ENCODE measurements around the gene RBBP7.

RBBP7 gene

GRCh38 chrX:16843208-16843909 is 26.8 kb downstream of the RBBP7 start:
- Histone ChIP-seq H3K4me1 (ENCODE audit: control insufficient read depth, insufficient read depth, low read length) (no peaks in the 10 kb centered on the region), H3K9me3 (ENCODE audit: control insufficient read depth, insufficient read depth, low read length) (no peaks in the 10 kb centered on the region), H3K27me3 (ENCODE audit: control insufficient read depth, insufficient read depth, low read length) (no peaks in the 10 kb centered on the region), H3K27ac (ENCODE audit: low read length) (no peak overlapping the region), H3K36me3 (ENCODE audit: control insufficient read depth, insufficient read depth, low read length) (peaks cover 9% of the 10 kb centered on the region; the same call in 1 of the 2 replicates), H3K4me3 (ENCODE audit: low read length) (no peak overlapping the region)
- no peak for DNase-seq (ENCODE audit: low read depth, low spot score)
- no CpG with 5 or more reads among the region's 3 CpGs for WGBS (ENCODE audit: insufficient coverage, insufficient read length)

GRCh38 chrX:16842684-16843083 is 27.5 kb downstream of the RBBP7 start:
- H3K36me3 ChIP-seq (ENCODE audit: control insufficient read depth, insufficient read depth, low read length): peaks cover 9% of the 10 kb centered on the region; the same call in 1 of the 2 replicates
- WGBS (ENCODE audit: insufficient coverage, insufficient read length): no CpG with 5 or more reads among the region's 3 CpGs

GRCh38 chrX:16839852-16840460 is 30.2 kb downstream of the RBBP7 start:
- WGBS (ENCODE audit: insufficient coverage, insufficient read length): no CpG with 5 or more reads among the region's 14 CpGs
- no peaks in the 10 kb centered on the region for H3K9me3 ChIP-seq (ENCODE audit: control insufficient read depth, insufficient read depth, low read length)
- peaks cover 13% of the 10 kb centered on the region; the same call in 1 of the 2 replicates for H3K36me3 ChIP-seq (ENCODE audit: control insufficient read depth, insufficient read depth, low read length)
- H3K4me3 ChIP-seq (ENCODE audit: low read length): no peak overlapping the region
- no peak overlapping the region for H3K27ac ChIP-seq (ENCODE audit: low read length)
- no peaks in the 10 kb centered on the region for H3K27me3 ChIP-seq (ENCODE audit: control insufficient read depth, insufficient read depth, low read length)
- DNase-seq (ENCODE audit: low read depth, low spot score): no peak
- no peaks in the 10 kb centered on the region for H3K4me1 ChIP-seq (ENCODE audit: control insufficient read depth, insufficient read depth, low read length)

More at GRCh38 chrX:16842684-16843083, 27.5 kb downstream of the RBBP7 start:
- Histone ChIP-seq H3K27me3 (ENCODE audit: control insufficient read depth, insufficient read depth, low read length) (no peaks in the 10 kb centered on the region), H3K4me1 (ENCODE audit: control insufficient read depth, insufficient read depth, low read length) (no peaks in the 10 kb centered on the region), H3K9me3 (ENCODE audit: control insufficient read depth, insufficient read depth, low read length) (no peaks in the 10 kb centered on the region), H3K27ac (ENCODE audit: low read length) (no peak overlapping the region), H3K4me3 (ENCODE audit: low read length) (no peak overlapping the region)
- no peak for DNase-seq (ENCODE audit: low read depth, low spot score)

GRCh38 chrX:16839219-16839851 is 30.8 kb downstream of the RBBP7 start:
- no peak for DNase-seq (ENCODE audit: low read depth, low spot score)
- WGBS (ENCODE audit: insufficient coverage, insufficient read length): no CpG with 5 or more reads among the region's 5 CpGs
- peaks cover 14% of the 10 kb centered on the region; the same call in 1 of the 2 replicates for H3K36me3 ChIP-seq (ENCODE audit: control insufficient read depth, insufficient read depth, low read length)
- no peaks in the 10 kb centered on the region for H3K4me1 ChIP-seq (ENCODE audit: control insufficient read depth, insufficient read depth, low read length)
- H3K4me3 ChIP-seq (ENCODE audit: low read length): no peak overlapping the region
- no peak overlapping the region for H3K27ac ChIP-seq (ENCODE audit: low read length)
- no peaks in the 10 kb centered on the region for H3K27me3 ChIP-seq (ENCODE audit: control insufficient read depth, insufficient read depth, low read length)
- no peaks in the 10 kb centered on the region for H3K9me3 ChIP-seq (ENCODE audit: control insufficient read depth, insufficient read depth, low read length)

- WGBS (ENCODE audit: insufficient coverage, insufficient read length): no CpG with 5 or more reads among the region's 11 CpGs
- Histone ChIP-seq H3K27ac (ENCODE audit: low read length) (no peak overlapping the region), H3K36me3 (ENCODE audit: control insufficient read depth, insufficient read depth, low read length) (peaks cover 15% of the 10 kb centered on the region; the same call in 1 of the 2 replicates), H3K27me3 (ENCODE audit: control insufficient read depth, insufficient read depth, low read length) (no peaks in the 10 kb centered on the region), H3K4me3 (ENCODE audit: low read length) (no peak overlapping the region), H3K9me3 (ENCODE audit: control insufficient read depth, insufficient read depth, low read length) (no peaks in the 10 kb centered on the region), H3K4me1 (ENCODE audit: control insufficient read depth, insufficient read depth, low read length) (no peaks in the 10 kb centered on the region)
- DNase-seq (ENCODE audit: low read depth, low spot score): no peak
These were observed 31.7 kb downstream of the RBBP7 start for GRCh38 chrX:16838202-16839066.

- Histone ChIP-seq H3K4me3 (ENCODE audit: low read length) (no peak overlapping the region), H3K27ac (ENCODE audit: low read length) (no peak overlapping the region), H3K36me3 (ENCODE audit: control insufficient read depth, insufficient read depth, low read length) (peaks cover 13% of the 10 kb centered on the region; the same call in 1 of the 2 replicates), H3K9me3 (ENCODE audit: control insufficient read depth, insufficient read depth, low read length) (no peaks in the 10 kb centered on the region), H3K27me3 (ENCODE audit: control insufficient read depth, insufficient read depth, low read length) (no peaks in the 10 kb centered on the region), H3K4me1 (ENCODE audit: control insufficient read depth, insufficient read depth, low read length) (no peaks in the 10 kb centered on the region)
- DNase-seq (ENCODE audit: low read depth, low spot score): no peak
- no CpG with 5 or more reads among the region's 9 CpGs for WGBS (ENCODE audit: insufficient coverage, insufficient read length)
These were observed 33.8 kb downstream of the RBBP7 start for GRCh38 chrX:16836371-16836770.

GRCh38 chrX:16834806-16835205 is 35.4 kb downstream of the RBBP7 start:
- no peak overlapping the region for H3K27ac ChIP-seq (ENCODE audit: low read length)
- H3K4me1 ChIP-seq (ENCODE audit: control insufficient read depth, insufficient read depth, low read length): no peaks in the 10 kb centered on the region
- WGBS (ENCODE audit: insufficient coverage, insufficient read length): no CpG with 5 or more reads among the region's 6 CpGs
- no peaks in the 10 kb centered on the region for H3K27me3 ChIP-seq (ENCODE audit: control insufficient read depth, insufficient read depth, low read length)
- H3K4me3 ChIP-seq (ENCODE audit: low read length): no peak overlapping the region
- no peaks in the 10 kb centered on the region for H3K9me3 ChIP-seq (ENCODE audit: control insufficient read depth, insufficient read depth, low read length)
- DNase-seq (ENCODE audit: low read depth, low spot score): no peak
- H3K36me3 ChIP-seq (ENCODE audit: control insufficient read depth, insufficient read depth, low read length): peaks cover 13% of the 10 kb centered on the region; the same call in 1 of the 2 replicates

- Histone ChIP-seq H3K4me1 (ENCODE audit: control insufficient read depth, insufficient read depth, low read length) (no peaks in the 10 kb centered on the region), H3K27ac (ENCODE audit: low read length) (no peak overlapping the region), H3K4me3 (ENCODE audit: low read length) (no peak overlapping the region), H3K27me3 (ENCODE audit: control insufficient read depth, insufficient read depth, low read length) (no peaks in the 10 kb centered on the region), H3K36me3 (ENCODE audit: control insufficient read depth, insufficient read depth, low read length) (peaks cover 8% of the 10 kb centered on the region; the same call in 1 of the 2 replicates), H3K9me3 (ENCODE audit: control insufficient read depth, insufficient read depth, low read length) (no peaks in the 10 kb centered on the region)
- DNase-seq (ENCODE audit: low read depth, low spot score): no peak
- no CpG with 5 or more reads among the region's 5 CpGs for WGBS (ENCODE audit: insufficient coverage, insufficient read length)
These were observed 37.9 kb downstream of the RBBP7 start for GRCh38 chrX:16832301-16832700.

- Histone ChIP-seq H3K27me3 (ENCODE audit: control insufficient read depth, insufficient read depth, low read length) (no peaks in the 10 kb centered on the region), H3K4me1 (ENCODE audit: control insufficient read depth, insufficient read depth, low read length) (no peaks in the 10 kb centered on the region), H3K36me3 (ENCODE audit: control insufficient read depth, insufficient read depth, low read length) (peaks cover 4% of the 10 kb centered on the region; the same call in 1 of the 2 replicates), H3K4me3 (ENCODE audit: low read length) (no peak overlapping the region), H3K9me3 (ENCODE audit: control insufficient read depth, insufficient read depth, low read length) (no peaks in the 10 kb centered on the region), H3K27ac (ENCODE audit: low read length) (no peak overlapping the region)
- no peak for DNase-seq (ENCODE audit: low read depth, low spot score)
- WGBS (ENCODE audit: insufficient coverage, insufficient read length): no CpG with 5 or more reads among the region's 6 CpGs
These were observed 41.8 kb downstream of the RBBP7 start for GRCh38 chrX:16828124-16828908.
